B cell (primary cell): Measurements from ENCODE around the gene UQCR11. TPM values are rescaled to one million over a fixed set of nuclear protein-coding genes. Genes with fewer than 3 reads are reported as not detected.

Source experiments
- ATAC-seq: fragments of 200-7000 bp; cut with Tn5 transposase; one replicate; pipeline ENCODE4 v1.10.0; 2021; ENCODE audit warnings: low read depth, mild to moderate bottlenecking, moderate number of reproducible peaks, moderate library complexity
- CTCF ChIA-PET: fragments of 350-600 bp; sonication (Branson Sonifier 250); formaldehyde crosslinking; loops from one replicate; lab custom pipeline; 2021; ENCODE audit warnings: antibody characterized with exemption, inconsistent platforms; lab: Charles Lee
- POLR2A ChIA-PET: fragments of 350-600 bp; sonication (Branson Sonifier 250); formaldehyde crosslinking; loops from one replicate; lab custom pipeline; 2021; ENCODE audit warnings: antibody characterized with exemption; lab: Charles Lee
- DNase-seq: peaks from one replicate; pipeline ENCODE4 v3.0.0; 2013
- H2AFZ ChIP-seq: 2 replicates; pipeline ENCODE4 v1.6.1; 2012; ENCODE audit warnings: mild to moderate bottlenecking, low read depth, low read length; ENCODE audit not compliant: insufficient read depth, poor library complexity, severe bottlenecking
- H3K27ac ChIP-seq, 2 donors: 1 replicate in 1 of 2; 2 replicates in 1 of 2; pipeline ENCODE4 v1.5.1; 2012 to 2013; ENCODE audit warnings: low read length in 2 of 2, mild to moderate bottlenecking in 2 of 2, moderate library complexity in 1 of 2
- H3K27me3 ChIP-seq, 4 experiments: fragments of 200-600 bp in 1 of 4; sonication (generic) in 1 of 4; replicated peaks in 1 of 4; 1 replicate in 2 of 4; 2 replicates in 2 of 4; pipeline versions ENCODE4 v1.6.1 to v1.7.0; 2013 to 2016; ENCODE audit warnings: low read length in 3 of 4, mild to moderate bottlenecking in 2 of 4, mixed read lengths in 1 of 4, moderate library complexity in 1 of 4; ENCODE audit not compliant: insufficient read depth in 4 of 4, control insufficient read depth in 3 of 4; ENCODE audit errors: control extremely low read depth in 1 of 4
- H3K36me3 ChIP-seq, 2 experiments: replicated peaks in 1 of 2; 1 replicate in 1 of 2; 2 replicates in 1 of 2; pipeline versions ENCODE4 v1.6.1 to v1.7.1; 2013; ENCODE audit warnings: low read length in 1 of 2; ENCODE audit not compliant: insufficient read depth in 2 of 2, control insufficient read depth in 1 of 2; ENCODE audit errors: control extremely low read depth in 1 of 2, extremely low read depth in 1 of 2
- H3K4me1 ChIP-seq, 2 donors: fragments of 200-600 bp in 1 of 2; sonication (generic) in 1 of 2; 1 replicate in 1 of 2; 2 replicates in 1 of 2; pipeline versions ENCODE4 v1.5.1 to v1.6.1; 2013 to 2017; ENCODE audit warnings: low read length in 2 of 2; ENCODE audit not compliant: control insufficient read depth in 2 of 2, insufficient read depth in 2 of 2
- H3K4me2 ChIP-seq: replicated peaks from 2 replicates; pipeline ENCODE3; 2012; ENCODE audit warnings: mild to moderate bottlenecking, low read depth, low read length; ENCODE audit not compliant: poor library complexity, severe bottlenecking
- H3K4me3 ChIP-seq, 5 experiments: fragments of 200-600 bp in 1 of 5; sonication (generic) in 1 of 5; 1 replicate in 3 of 5; 2 replicates in 2 of 5; pipeline versions ENCODE4 v1.5.1 to v1.7.0; 2011 to 2016; ENCODE audit warnings: low read length in 4 of 5, mild to moderate bottlenecking in 4 of 5, low read depth in 2 of 5, control low read depth in 1 of 5, moderate library complexity in 1 of 5; ENCODE audit not compliant: insufficient read depth in 1 of 5; ENCODE audit errors: control extremely low read depth in 1 of 5, extremely low read depth in 1 of 5
- H3K79me2 ChIP-seq: fragments of 200-600 bp; sonication (generic); one replicate; pipeline ENCODE4 v1.6.0; 2016; ENCODE audit warnings: low read length; ENCODE audit not compliant: control insufficient read depth, insufficient read depth
- H3K9ac ChIP-seq: fragments of 200-600 bp; sonication (generic); 2 replicates; pipeline ENCODE4 v1.6.1; 2017; ENCODE audit warnings: mild to moderate bottlenecking, low read length, moderate library complexity
- H3K9me3 ChIP-seq, 3 donors: one replicate each; pipeline versions ENCODE4 v1.6.1 to v1.7.1; 2013; ENCODE audit warnings: low read length in 2 of 3; ENCODE audit not compliant: control insufficient read depth in 2 of 3, insufficient read depth in 1 of 3; ENCODE audit errors: control extremely low read depth in 1 of 3
- H4K20me1 ChIP-seq: 2 replicates; pipeline ENCODE4 v1.6.0; 2012; ENCODE audit warnings: mild to moderate bottlenecking, low read length; ENCODE audit not compliant: insufficient read depth, control insufficient read depth, poor library complexity, severe bottlenecking
- H3K27ac Mint-ChIP-seq: one replicate; pipeline ENCODE4 v1.8.0; 2021; ENCODE audit warnings: mixed read lengths
- H3K27me3 Mint-ChIP-seq: one replicate; pipeline ENCODE4 v1.8.0; 2021; ENCODE audit warnings: mixed read lengths
- H3K4me1 Mint-ChIP-seq: one replicate; pipeline ENCODE4 v1.8.0; 2021; ENCODE audit warnings: mixed read lengths
- H3K4me3 Mint-ChIP-seq: one replicate; pipeline ENCODE4 v1.8.0; 2021; ENCODE audit warnings: mixed read lengths
- H3K9me3 Mint-ChIP-seq: one replicate; pipeline ENCODE4 v1.8.0; 2022; ENCODE audit warnings: mixed read lengths; ENCODE audit not compliant: insufficient read depth
- CTCF ChIP-seq: fragments of 200-600 bp; IDR thresholded peaks from one replicate; pipeline ENCODE4 v1.8.0; 2022; ENCODE audit warnings: antibody characterized with exemption, mild to moderate bottlenecking
- EZH2 ChIP-seq: IDR thresholded peaks from 2 replicates; pipeline ENCODE4 v1.6.1; 2012; ENCODE audit warnings: borderline replicate concordance, low read depth, mild to moderate bottlenecking, moderate library complexity, low read length; ENCODE audit not compliant: insufficient read depth, poor library complexity, severe bottlenecking
- WGBS: methylation state at CpG from one replicate; pipeline ENCODE4 v1.1.5; 2013; ENCODE audit warnings: missing lambda C conversion rate; ENCODE audit not compliant: insufficient coverage; 5-methylcytosine and 5-hydroxymethylcytosine counted together
- intact Hi-C: fragments of 100-400 bp; cut with micrococcal nuclease; formaldehyde crosslinking; loops from one replicate; pipeline ENCODE4 v1.10.0; 2022
- polyA plus RNA-seq: library from polyadenylated mRNA; depleted of rRNA; stranded (reverse); fragments of >200 nt; gene quantifications from 2 replicates; pipeline ENCODE4 v1.2.3, GENCODE V29; 2012
- total RNA-seq, 2 donors: library from RNA; stranded (reverse); fragments of 120-200 nt in 1 of 2; gene quantifications; 1 replicate in 1 of 2; 2 replicates in 1 of 2; pipeline versions ENCODE4 v1.2.3 to v1.2.4, GENCODE V29; 2013 to 2022

UQCR11 gene
- total and polyA plus RNA-seq, 2 donors (not counting 1 experiment from before 2014, with no cell fraction given), result 59.5 to 66.8 TPM

GRCh38 chr19:1652471-1653299 is 47.4 kb upstream of the UQCR11 start, which contains the start of gene TCF3:
TSS of gene TCF3 (minus strand) at chr19:1652615. CDS start at chr19:1650248, 2,367 bp downstream.
- WGBS, result under 1% methylated on average over 107 of the region's 107 CpGs
- intact Hi-C loops, result loop anchor here (1.0 to 5.0 kb wide), 4 partner anchors 9 to 195 kb away; partner anchors contain the start of genes MBD3 and REXO1
- Histone ChIP-seq H3K9me3 (peaks cover 0 to 3% (median 0%) of the 10 kb centered on the region in 3 donors), H3K4me2 (peak within 1 kb of the TSS; percentile 96), H2AFZ (peak within 1 kb of the TSS; percentile 85), H3K36me3 (peaks cover 0 to 13% of the 10 kb centered on the region in 2 experiments), H4K20me1 (peaks cover 38% of the 10 kb centered on the region), H3K4me3 (peak within 1 kb of the TSS; percentile 62 to 90 (median 81)), H3K27ac (peak within 1 kb of the TSS; percentile 100), H3K79me2 (peaks cover 37% of the 10 kb centered on the region), H3K9ac (peak within 1 kb of the TSS; percentile 93), H3K4me1 (peaks cover 39 to 73% of the 10 kb centered on the region in 2 donors), H3K27me3 (no peaks in the 10 kb centered on the region)
- no peaks in the 10 kb centered on the region for H3K27me3 Mint-ChIP-seq
- peak within 1 kb of the TSS; percentile 96 for H3K4me3 Mint-ChIP-seq
- no peak for TF ChIP-seq CTCF
- no peak for TF ChIP-seq EZH2
- peak; percentile 82 for ATAC-seq
- peak within 1 kb of the TSS; percentile 99 for H3K27ac Mint-ChIP-seq
- POLR2A ChIA-PET, result interaction anchor here (0.6 to 4.7 kb wide), 14 partner anchors 9 to 400 kb away, joined by 3 to 46 read pairs (median 4); partner anchors contain the start of gene UQCR11
- H3K4me1 Mint-ChIP-seq, result peaks cover 63% of the 10 kb centered on the region
- CTCF ChIA-PET, result interaction anchor here (0.6 to 7.3 kb wide), 5 partner anchors 10 to 107 kb away, joined by 3 to 114 read pairs (median 12); no protein-coding TSS in a partner anchor
- no peaks in the 10 kb centered on the region for H3K9me3 Mint-ChIP-seq
- peak; percentile 100 for DNase-seq
